Activated CD8-positive, alpha-beta memory T cell treated with anti-CD3 and anti-CD28 coated beads, Interleukin-2, amount 50 U/mL, for 1 hour (primary cell): Measurements from ENCODE around the gene PEF1.

Experiments
- DNase-seq: peaks from one replicate; pipeline ENCODE4 v3.0.0-alpha.2; 2020; ENCODE audit errors: extremely low read depth

PEF1 gene

DNA sequence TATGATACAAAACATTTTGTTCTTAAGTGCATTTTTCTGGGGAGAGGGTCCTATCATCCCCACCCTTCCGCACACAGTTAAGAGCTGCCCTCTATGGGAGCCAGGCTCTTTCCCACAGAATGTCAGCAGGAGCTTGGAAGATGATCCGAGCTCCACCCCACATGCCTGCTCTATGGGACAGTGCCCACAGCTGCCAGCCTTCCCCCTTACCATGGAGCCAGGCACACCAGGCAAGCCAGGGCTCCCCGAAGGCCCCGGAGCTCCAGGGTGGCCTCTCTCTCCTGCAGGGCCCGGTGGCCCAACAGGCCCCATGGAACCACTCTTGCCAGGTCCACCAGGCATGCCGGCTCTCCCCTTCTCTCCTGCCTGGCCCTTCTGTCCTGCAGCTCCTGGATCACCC is 10.4 kb upstream of the PEF1 start:
- DNase-seq: no peak

DNA sequence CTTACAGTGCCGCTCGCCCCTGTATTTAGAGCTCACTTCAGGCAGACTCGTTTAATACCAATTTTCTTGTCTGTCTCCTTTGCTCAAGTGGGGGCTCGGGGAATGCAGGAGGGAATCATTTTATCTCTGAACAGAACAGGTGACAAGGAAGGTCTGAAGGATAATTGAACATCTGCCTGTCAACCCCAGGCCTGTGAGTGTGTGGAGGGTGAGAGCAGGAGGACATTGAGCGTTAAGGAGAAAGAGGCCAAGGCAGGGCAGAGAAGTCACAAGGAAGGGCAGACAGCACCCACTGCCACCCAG is 9.7 kb upstream of the PEF1 start:
- DNase-seq: no peak

DNA sequence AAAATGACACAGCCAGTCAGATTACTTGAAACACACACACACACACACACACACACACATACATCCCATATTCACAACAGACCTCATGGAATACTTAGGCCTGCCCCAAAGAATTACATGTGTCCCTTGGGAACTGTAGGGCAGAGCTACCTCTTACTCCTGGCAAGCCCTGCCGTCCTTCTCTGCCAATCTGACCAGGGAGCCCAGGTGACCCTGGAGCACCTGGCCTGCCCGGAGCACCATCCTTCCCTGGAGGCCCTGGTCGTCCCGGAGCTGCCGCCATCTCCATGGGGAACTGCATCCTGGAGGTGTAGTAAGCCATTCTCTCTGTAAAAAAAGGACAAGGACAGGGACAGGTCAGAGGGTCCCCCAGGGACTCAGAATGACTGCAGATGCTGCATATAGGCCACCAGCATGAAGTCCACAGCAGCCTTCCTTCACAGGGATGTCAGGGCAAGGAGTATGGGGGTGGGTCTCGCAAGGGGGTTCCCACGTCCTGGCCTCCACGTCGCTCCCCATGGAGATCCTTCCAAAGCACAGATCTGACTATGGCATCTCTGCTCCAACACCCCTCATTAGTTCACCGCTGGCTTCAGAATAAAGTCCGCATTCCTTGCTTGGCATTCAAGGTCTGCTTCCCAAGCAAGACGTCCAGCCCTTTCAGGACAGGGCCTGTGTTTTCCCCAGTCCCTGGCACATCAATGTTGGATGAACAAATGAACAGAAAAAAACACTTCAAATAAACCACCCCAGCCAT is 9.2 kb upstream of the PEF1 start:
- DNase-seq: no peak

- no peak for DNase-seq
These were observed 8.3 kb upstream of the PEF1 start for GRCh38 chr1:31652891-31653499.

GRCh38 chr1:31651766-31652165 is 7.1 kb upstream of the PEF1 start:
- no peak for DNase-seq

DNA sequence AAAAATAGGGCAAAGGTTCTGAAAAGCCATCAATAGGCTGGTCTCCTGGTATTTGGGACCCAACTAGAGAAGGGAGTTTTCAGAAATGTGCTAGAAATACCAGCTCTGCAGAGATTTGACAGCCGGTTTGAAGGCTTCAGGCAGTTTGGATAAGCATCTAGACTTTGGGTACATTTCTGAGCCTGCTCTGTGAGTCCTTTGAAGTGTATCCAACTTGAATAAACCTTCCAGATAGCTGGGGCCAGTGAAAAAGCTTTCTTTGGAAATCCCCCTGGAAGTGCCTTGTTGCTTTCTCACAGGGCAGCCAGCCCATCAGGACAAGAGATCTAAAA is 6.4 kb upstream of the PEF1 start:
- DNase-seq: no peak

DNA sequence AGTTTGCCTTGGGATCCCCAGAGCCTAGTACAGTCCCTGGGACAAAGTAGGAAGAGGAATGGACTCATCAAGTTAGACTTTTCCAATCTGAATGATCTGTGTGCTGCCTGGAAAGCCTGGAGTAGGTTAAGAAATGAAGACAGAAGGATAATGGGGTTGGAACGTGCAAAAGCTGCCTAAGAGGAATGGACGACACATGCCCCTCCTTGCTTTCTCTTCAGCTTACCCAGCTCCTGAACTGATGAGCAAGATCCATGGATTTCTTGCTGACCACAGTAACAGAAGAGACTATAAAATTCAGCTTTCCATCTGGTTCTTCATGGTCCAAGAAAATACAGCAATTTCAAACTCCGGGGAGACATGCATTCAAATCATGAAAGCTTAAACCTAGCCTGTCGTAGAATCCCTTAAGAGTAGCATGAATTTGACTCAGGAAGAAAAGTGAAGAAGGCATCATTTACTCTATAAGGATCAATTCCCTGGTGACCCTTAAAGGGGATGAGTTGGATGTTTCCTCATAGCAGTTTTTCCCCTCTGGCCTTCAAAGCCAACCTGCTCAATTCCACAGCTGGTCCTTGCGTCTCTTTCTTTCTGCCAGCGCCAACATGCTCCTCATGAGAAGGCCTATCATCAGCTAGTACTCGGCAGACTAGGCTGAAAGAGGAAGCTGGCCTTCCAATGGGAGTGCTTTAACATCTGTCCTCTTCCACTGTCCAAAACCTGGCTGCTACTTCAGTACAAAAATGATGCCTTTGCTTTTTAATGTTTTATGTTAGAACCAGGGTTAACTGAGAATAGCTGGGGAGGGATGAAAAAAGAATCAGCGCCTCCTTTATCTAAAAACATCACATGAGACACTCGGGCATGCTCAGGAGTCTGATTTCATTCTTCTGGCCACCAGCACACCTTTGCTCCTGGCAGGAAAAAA is 5.7 kb upstream of the PEF1 start:
- DNase-seq: no peak

- DNase-seq: no peak
These were observed 4.1 kb upstream of the PEF1 start for GRCh38 chr1:31648641-31649357.

- no peak for DNase-seq
These were observed 3.5 kb upstream of the PEF1 start for GRCh38 chr1:31648190-31648589.

DNA sequence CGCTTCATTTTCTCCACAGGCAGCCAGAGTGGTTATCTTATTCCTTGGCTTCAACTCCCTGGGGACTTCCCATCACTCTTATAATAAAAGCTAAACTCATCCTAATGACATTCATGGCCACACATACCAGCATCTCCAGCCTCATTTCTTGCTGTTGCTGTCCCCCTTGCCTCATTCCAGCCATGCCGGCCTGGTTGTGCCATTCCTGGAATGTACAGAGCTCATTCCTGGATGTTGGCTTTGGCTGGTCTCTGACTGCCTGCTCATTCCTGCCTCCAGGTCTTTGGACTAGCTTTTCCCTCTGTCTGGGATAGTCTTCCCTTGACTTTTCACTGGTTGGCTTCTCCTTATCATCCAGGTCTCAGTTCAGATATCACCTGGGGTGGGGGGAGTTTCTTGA is 2.4 kb upstream of the PEF1 start:
- DNase-seq: no peak

- DNase-seq: no peak
These were observed 1.7 kb upstream of the PEF1 start for GRCh38 chr1:31646259-31646960.

GRCh38 chr1:31645274-31645568 is 545 bp upstream of the PEF1 start:
- DNase-seq: no peak

- DNase-seq: peak; percentile 43
These were observed 608 bp downstream of the PEF1 start for GRCh38 chr1:31643976-31644559.

DNA sequence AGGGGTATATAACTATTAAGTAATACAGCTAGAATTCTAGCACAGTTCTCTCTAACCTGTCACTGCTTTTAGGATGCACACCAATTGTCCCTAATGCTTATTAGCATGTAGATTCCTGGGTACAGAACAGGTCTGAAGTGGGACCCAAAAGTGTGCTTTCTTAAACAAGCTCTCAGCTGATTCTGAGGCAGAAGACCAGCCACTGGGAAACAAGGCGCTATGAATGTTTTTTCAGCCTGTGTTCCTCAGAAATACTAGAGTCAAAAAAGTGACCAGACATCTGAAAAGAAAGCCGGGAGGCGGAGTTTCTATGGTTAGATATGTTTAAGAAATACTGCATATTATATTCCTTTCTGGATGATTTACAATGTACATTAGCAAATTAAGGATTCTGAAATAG is 1.8 kb downstream of the PEF1 start:
- DNase-seq: no peak

DNA sequence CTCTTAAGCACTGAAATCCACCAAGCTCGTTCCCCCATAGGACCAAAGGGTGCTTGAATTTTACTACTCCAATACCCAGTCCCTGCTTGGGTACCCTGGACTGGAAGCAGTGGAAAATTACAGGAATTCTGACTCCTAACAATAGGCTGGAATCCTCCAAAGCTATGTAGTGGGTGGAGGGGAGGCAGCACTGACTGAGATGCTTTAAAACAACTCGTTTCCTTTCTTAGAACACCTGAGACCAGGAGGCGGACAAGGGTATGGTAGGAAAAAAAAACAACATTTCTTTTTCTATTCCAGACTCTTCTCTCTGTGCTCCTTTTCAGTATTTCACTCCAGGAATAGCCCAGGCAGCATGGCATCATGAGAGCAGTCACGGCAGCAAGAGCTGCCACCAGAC is 2.3 kb downstream of the PEF1 start:
- DNase-seq: no peak

DNA sequence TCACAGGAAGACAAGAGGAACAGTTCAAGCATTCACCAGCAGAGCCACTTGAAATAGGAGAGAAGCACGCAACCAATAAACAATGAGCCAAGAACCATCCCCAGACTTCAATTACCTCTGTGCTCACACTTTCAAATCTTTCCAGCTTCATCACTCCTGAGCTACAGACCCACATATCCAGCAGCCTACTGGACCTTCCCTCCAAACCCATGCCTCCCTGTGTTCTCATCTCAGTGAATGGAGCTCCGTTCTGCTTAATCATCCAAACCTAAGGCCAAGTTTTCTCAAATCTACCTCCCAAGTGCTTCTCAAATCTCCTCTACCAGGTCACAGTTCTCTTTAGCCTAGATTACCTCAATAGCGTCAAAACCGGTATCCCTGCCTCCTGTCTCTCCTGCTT is 3.7 kb downstream of the PEF1 start:
- no peak for DNase-seq

GRCh38 chr1:31640179-31640578 is 4.5 kb downstream of the PEF1 start:
- DNase-seq: no peak

- no peak for DNase-seq
These were observed 5.1 kb downstream of the PEF1 start for GRCh38 chr1:31639543-31639942.

GRCh38 chr1:31637915-31638673 is 6.6 kb downstream of the PEF1 start:
- DNase-seq: no peak

DNA sequence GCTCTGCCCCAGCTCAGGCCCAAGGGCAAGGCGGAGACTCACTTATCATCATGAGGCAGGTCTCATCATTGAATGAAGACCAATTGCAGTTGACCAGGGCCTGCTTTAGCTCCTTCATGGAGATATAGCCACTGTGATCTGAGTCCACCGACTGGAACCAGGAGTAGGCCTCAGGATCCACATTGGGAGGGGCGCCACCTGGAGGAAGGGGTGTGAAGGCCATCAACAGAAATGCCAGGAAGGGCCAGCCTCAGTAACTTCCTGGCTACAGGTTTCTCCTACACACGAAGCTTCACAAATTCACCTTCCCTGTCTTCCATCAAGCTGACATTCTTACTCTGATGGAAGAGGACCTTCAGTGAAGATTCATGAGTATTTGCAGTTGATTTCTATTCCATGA is 11.6 kb downstream of the PEF1 start:
- no peak for DNase-seq

DNA sequence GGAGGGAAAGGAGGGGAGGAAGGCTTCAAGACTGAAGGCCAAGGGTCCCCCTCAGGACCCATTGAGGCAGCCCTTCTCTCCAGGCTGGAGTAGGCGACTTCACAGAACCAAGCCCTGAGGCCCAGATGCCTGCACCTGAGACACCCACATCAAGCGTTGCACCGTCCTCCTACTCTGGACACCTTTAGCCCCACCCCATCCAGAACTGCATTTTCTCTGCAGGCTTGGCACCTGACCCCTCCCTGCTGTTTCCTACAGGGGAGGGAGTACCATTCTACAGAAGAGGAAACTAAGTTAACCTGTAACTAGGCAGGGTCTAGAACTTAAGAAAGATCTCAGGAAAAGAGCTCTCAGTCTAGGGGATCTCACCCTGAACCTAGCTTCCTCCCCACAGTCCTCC is 12.0 kb downstream of the PEF1 start:
- DNase-seq: no peak
